Neural crest cell (in vitro differentiated cells): Measurements from ENCODE around the gene KLHL30. TPM values are rescaled to one million over a fixed set of nuclear protein-coding genes. Genes with fewer than 3 reads are reported as not detected.

Source experiments
- DNase-seq: peaks from one replicate; pipeline ENCODE4 v3.0.0; 2021; ENCODE audit warnings: low read depth, mixed read lengths, low spot score
- H3K27ac Mint-ChIP-seq: one replicate; pipeline ENCODE4 v1.8.0; 2021; ENCODE audit warnings: mild to moderate bottlenecking, mixed read lengths; ENCODE audit not compliant: unreplicated experiment
- H3K27me3 Mint-ChIP-seq: 2 replicates; pipeline ENCODE4 v1.8.0; 2021; ENCODE audit warnings: low read depth, mild to moderate bottlenecking, mixed read lengths
- H3K36me3 Mint-ChIP-seq: 2 replicates; pipeline ENCODE4 v1.8.0; 2021; ENCODE audit warnings: low read depth, mild to moderate bottlenecking, mixed read lengths
- H3K4me1 Mint-ChIP-seq: 2 replicates; pipeline ENCODE4 v1.8.0; 2021; ENCODE audit warnings: mixed read lengths
- H3K4me3 Mint-ChIP-seq: one replicate; pipeline ENCODE4 v1.8.0; 2021; ENCODE audit warnings: mild to moderate bottlenecking, mixed read lengths
- H3K9me3 Mint-ChIP-seq: 2 replicates; pipeline ENCODE4 v1.8.0; 2021; ENCODE audit warnings: mixed read lengths
- long read RNA-seq: library from polyadenylated mRNA; unstranded; transcript quantifications from one replicate; pipeline ENCODE4 v2.0.0, GENCODE V29; 2020
- total RNA-seq: library from RNA; stranded (reverse); gene quantifications from 2 replicates; pipeline ENCODE4 v1.2.1, GENCODE V29; 2021
- TF ChIP-seq, protein P1 (sequence below): fragments of 200-600 bp; sonication (generic); conservative IDR thresholded peaks from 2 replicates; pipeline ENCODE4 v1.5.0; 2021; ENCODE audit warnings: antibody characterized with exemption, mild to moderate bottlenecking

KLHL30 gene
- total RNA-seq, result 0.23 and 0.25 TPM in 2 replicates
- long read RNA-seq, result 0 reads

DNA sequence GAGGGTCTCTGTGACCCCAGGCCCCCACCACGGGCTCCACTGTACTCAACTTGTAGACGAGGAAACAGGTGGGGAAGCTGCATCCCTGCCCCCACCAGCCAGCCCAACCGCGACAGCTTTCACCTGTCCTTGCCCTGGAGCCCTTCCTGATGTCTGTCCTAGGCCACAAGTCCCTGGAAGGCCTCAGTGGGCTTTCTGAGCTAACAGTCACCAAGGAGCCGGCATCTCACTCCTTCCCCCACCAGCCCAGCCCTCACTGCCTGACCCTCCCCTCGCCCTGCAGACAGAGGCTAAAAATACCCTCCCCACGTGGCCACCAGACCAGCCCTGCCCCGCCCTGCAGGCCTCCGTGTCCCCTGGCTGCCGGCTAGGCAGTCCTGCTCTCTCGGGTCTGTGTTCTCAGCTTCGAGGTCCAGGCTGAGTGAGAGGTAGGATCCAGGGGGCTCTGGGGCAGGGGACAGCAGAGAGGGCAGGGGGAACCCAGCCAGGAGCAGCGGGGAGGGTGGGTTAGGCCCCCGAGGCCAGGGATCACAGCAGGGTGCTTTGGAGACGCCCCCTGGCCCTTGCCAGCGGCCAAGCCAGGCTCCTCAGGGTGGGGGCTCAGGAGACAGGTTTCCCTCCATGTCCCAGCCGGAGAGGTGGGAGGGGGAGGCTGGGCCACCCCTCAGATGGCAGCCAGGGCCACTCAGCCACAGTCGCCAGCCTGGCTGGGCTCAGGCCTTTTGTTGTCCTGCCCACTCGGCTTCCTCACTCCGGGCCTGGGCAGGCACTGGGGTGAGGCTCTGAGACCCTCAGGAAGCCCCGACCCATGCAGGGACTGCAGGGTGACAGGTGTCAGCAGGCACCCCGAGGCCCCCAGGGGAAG lies at the start of gene KLHL30:
KLHL30 (plus strand) TSS at position 338 of the 865 bp plus-strand sequence. CDS start 2,087 bp downstream, outside the sequence.
- Mint-ChIP-seq H3K27me3 (no peaks in the 10 kb centered on the region), H3K9me3 (no peaks in the 10 kb centered on the region), H3K4me3 (no peak within 1 kb of the TSS), H3K4me1 (no peaks in the 10 kb centered on the region), H3K36me3 (no peaks in the 10 kb centered on the region), H3K27ac (no peak within 1 kb of the TSS)
- DNase-seq, result no peak
- TF ChIP-seq, protein P1, sequence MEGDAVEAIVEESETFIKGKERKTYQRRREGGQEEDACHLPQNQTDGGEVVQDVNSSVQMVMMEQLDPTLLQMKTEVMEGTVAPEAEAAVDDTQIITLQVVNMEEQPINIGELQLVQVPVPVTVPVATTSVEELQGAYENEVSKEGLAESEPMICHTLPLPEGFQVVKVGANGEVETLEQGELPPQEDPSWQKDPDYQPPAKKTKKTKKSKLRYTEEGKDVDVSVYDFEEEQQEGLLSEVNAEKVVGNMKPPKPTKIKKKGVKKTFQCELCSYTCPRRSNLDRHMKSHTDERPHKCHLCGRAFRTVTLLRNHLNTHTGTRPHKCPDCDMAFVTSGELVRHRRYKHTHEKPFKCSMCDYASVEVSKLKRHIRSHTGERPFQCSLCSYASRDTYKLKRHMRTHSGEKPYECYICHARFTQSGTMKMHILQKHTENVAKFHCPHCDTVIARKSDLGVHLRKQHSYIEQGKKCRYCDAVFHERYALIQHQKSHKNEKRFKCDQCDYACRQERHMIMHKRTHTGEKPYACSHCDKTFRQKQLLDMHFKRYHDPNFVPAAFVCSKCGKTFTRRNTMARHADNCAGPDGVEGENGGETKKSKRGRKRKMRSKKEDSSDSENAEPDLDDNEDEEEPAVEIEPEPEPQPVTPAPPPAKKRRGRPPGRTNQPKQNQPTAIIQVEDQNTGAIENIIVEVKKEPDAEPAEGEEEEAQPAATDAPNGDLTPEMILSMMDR, result no peak

- TF ChIP-seq, protein P1, result no peak
- no peaks in the 10 kb centered on the region for H3K27me3 Mint-ChIP-seq
- H3K4me3 Mint-ChIP-seq, result no peak overlapping the region
- no peaks in the 10 kb centered on the region for H3K9me3 Mint-ChIP-seq
- H3K4me1 Mint-ChIP-seq, result no peaks in the 10 kb centered on the region
- H3K27ac Mint-ChIP-seq, result peak overlapping the region; percentile 3
- H3K36me3 Mint-ChIP-seq, result peaks cover 8% of the 10 kb centered on the region
- DNase-seq, result no peak
Observed at GRCh38 chr2:238090887-238091286, 47.6 kb upstream of the KLHL30 start.

DNA sequence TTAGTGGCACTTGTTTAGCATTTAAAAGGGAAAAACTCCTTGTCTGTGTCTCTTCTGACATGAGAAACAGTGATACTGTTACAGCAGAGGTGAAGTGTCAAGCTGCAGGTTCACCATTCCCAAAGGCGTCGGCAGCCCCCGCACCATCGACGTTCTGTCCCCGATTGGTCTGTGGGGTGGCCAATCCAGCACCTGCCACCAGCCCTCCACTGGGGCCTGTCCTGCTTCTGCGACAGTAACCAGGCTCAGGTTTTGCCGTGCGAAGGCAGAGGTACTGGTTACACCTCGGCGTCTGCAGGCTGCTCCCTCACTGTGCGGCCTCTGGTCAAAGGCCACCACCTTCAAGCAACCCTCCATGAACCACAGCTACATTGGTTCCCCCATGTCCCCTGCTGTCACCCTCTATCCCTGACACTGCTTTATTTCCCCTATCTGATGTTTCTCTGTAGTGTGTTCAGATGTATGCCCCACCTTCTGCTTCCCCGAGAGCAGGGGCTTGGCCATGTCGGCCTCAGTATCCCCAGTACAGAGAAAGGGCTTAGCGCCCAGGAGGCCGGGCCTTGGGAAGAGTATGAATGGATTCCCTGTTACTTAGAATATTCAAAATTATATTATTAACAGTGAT lies 46.9 kb upstream of the KLHL30 start:
- Mint-ChIP-seq H3K36me3 (peaks cover 3% of the 10 kb centered on the region), H3K4me1 (peaks cover 4% of the 10 kb centered on the region), H3K9me3 (no peaks in the 10 kb centered on the region), H3K27me3 (no peaks in the 10 kb centered on the region), H3K4me3 (no peak overlapping the region), H3K27ac (no peak overlapping the region)
- no peak for DNase-seq
- TF ChIP-seq, protein P1, result no peak

GRCh38 chr2:238092486-238093035 lies 45.9 kb upstream of the KLHL30 start:
- H3K4me3 Mint-ChIP-seq, result no peak overlapping the region
- no peaks in the 10 kb centered on the region for H3K27me3 Mint-ChIP-seq
- DNase-seq, result no peak
- H3K27ac Mint-ChIP-seq, result peak overlapping the region; percentile 51
- no peaks in the 10 kb centered on the region for H3K9me3 Mint-ChIP-seq
- H3K36me3 Mint-ChIP-seq, result peaks cover 3% of the 10 kb centered on the region
- H3K4me1 Mint-ChIP-seq, result peaks cover 4% of the 10 kb centered on the region
- TF ChIP-seq, protein P1, result no peak

DNA sequence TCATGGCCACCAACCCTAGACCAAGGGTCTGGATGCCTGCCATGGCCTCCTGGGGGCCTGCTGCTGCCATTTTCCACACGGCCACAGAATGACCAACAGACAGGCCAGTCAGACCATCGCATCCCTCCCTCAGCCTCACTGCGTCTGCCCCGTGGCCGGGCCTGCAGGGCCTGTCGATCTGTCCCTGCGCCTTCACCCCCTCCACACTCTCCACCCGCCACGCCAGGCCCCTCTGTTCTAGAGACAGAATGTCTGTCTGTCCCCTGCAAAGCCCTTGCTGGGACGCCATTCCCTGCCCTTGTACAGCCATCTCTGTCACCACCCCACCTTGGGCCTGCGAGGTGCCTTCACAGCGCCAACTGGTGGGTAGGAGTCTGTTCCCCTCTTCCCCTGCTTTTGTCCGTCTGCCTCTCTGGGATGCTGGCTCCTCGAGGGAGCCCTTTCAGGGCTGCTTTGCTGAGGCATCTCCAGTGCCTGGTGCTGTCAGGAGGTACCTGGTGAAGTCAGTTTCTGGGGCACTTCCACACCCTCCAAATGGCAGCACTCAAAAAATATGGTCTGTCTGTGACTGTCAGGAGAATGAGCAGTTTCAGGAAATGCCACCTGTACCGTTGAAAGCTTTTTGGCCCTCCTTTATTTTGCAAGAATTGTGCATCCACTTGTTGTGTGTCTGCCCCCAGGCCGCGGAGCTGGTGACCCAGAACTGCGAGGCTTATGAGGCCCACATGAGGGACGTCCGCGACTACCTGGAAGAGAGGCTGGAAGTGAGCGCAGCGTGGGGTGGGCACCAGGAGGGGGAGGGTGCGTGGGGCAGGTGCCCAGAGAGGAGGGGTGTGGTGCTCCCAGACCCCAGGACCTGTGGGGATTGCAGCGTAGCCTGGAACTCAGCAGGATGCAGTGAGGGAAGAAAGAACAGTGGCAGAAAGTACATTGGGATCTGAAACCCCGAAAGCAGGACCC lies 45.0 kb upstream of the KLHL30 start:
- Mint-ChIP-seq H3K27ac (no peak overlapping the region), H3K36me3 (peaks cover 3% of the 10 kb centered on the region), H3K4me1 (peaks cover 5% of the 10 kb centered on the region), H3K9me3 (no peaks in the 10 kb centered on the region), H3K4me3 (no peak overlapping the region), H3K27me3 (no peaks in the 10 kb centered on the region)
- TF ChIP-seq, protein P1, result no peak
- DNase-seq, result no peak
